ENCODE results near the gene SH3TC1. TPM values are rescaled to one million over a fixed set of nuclear protein-coding genes. Genes with fewer than 3 reads are reported as not detected.

The SH3TC1 gene
- total and polyA plus RNA-seq, 2 of the 13 experiments (the other 11 are each of a cell fraction or from before 2014, with no cell fraction given) = 14.9 to 21.8 TPM

GRCh38 chr4:8167815-8168214 is 31.3 kb upstream of the SH3TC1 start (continued):
- TF ChIP-seq TOPORS (CRISPR knock-in tag; IDR thresholded peaks at IDR 0.05) = no peak
- no peak for TF ChIP-seq ZNF431 (CRISPR knock-in tag; IDR thresholded peaks at IDR 0.05; ENCODE audit: borderline replicate concordance, low read depth)

GRCh38 chr4:8168232-8168631 is 30.9 kb upstream of the SH3TC1 start:
- Histone ChIP-seq H4K20me1 (ENCODE audit: insufficient read depth, low read length) (no peaks in the 10 kb centered on the region), H3K4me3 (replicated peaks in 1 of 3; ENCODE audit: insufficient read depth in 1 of 3, low read depth in 2 of 3, low read length in 3 of 3) (no peak overlapping the region), H3K4me2 (ENCODE audit: low read depth, low read length) (no peak overlapping the region), H3K79me2 (ENCODE audit: insufficient read depth, low read length) (no peaks in the 10 kb centered on the region), H3K27ac (ENCODE audit: extremely low read length, insufficient read depth, low read length) (no peak overlapping the region), H3K36me3 (replicated peaks in 1 of 2; ENCODE audit: control insufficient read depth in 1 of 2, insufficient read depth in 2 of 2, low read length in 2 of 2) (no peaks in the 10 kb centered on the region), H3K9ac (ENCODE audit: insufficient read depth, low read depth, low read length) (no peak overlapping the region), H3K27me3 (ENCODE audit: control insufficient read depth in 1 of 2, insufficient read depth in 2 of 2, low read length in 2 of 2) (peaks cover 8 to 52% of the 10 kb centered on the region in 2 experiments; a peak in 3 of 5 replicates), H2AFZ (ENCODE audit: low read length) (no peak overlapping the region), H3K4me1 (ENCODE audit: insufficient read depth, low read length) (no peaks in the 10 kb centered on the region), H3K9me3 (ENCODE audit: low read length) (peaks cover 5% of the 10 kb centered on the region; the same call in 1 of the 2 replicates)
- in situ Hi-C loops (cut with HindIII; ENCODE audit: extremely low pct_ligation_motif_present, low pct_unique_long_range_greater_than_20kb) = loop anchor here (10.0 kb wide), 1 partner anchor 237 kb away; no protein-coding TSS in a partner anchor
- FAIRE-seq = no peak
- BruUV-seq (replicated peaks) = no TSS peak
- WGBS (ENCODE audit: low lambda C conversion rate) = 75% methylated on average over 1 of the region's 1 CpG
- ATAC-seq = no peak
- TF ChIP-seq FOXP1 (IDR thresholded peaks at IDR 0.05) (no peak), FOXP1 (CRISPR knock-in tag; IDR thresholded peaks at IDR 0.05) (no peak), SPEN (CRISPR knock-in tag; IDR thresholded peaks at IDR 0.05; ENCODE audit: low read depth) (no peak), SRF (IDR thresholded peaks at IDR 0.05; ENCODE audit: low read depth, low read length) (no peak), ZNF556 (CRISPR knock-in tag; IDR thresholded peaks at IDR 0.05; ENCODE audit: borderline replicate concordance) (no peak), ZNF747 (CRISPR knock-in tag; IDR thresholded peaks at IDR 0.05; ENCODE audit: borderline replicate concordance) (no peak), BCL3 (CRISPR knock-in tag; IDR thresholded peaks at IDR 0.05) (no peak)
- intact Hi-C loops (cut with micrococcal nuclease; ENCODE audit: unreplicated experiment) = no loop called here
- ChIA-PET POLR2A (no interaction called here), CTCF (ENCODE audit: low intra/inter-chr PET ratio, low total read pairs) (no interaction called here)
- no peak for DNase-seq (ENCODE audit: low spot score)

All from HepG2 (cell line).